Neural progenitor cell (in vitro differentiated cells): ENCODE results near the gene NEGR1.

ENCODE experiments used
- EZH2 ChIP-seq: fragments of 200-600 bp; sonication (generic); IDR thresholded peaks from 2 replicates; pipeline ENCODE4 v1.6.1; 2017; ENCODE audit warnings: antibody characterized with exemption, mild to moderate bottlenecking, moderate library complexity
- EZH2phosphoT487 ChIP-seq: fragments of 200-600 bp; sonication (generic); IDR thresholded peaks from 2 replicates; pipeline ENCODE4 v1.6.1; 2017; ENCODE audit warnings: antibody characterized with exemption
- TF ChIP-seq, protein P1 (sequence below): fragments of 200-600 bp; sonication (generic); IDR thresholded peaks from 2 replicates; pipeline ENCODE4 v1.5.1; 2017; ENCODE audit warnings: antibody characterized with exemption, mild to moderate bottlenecking

DNA sequence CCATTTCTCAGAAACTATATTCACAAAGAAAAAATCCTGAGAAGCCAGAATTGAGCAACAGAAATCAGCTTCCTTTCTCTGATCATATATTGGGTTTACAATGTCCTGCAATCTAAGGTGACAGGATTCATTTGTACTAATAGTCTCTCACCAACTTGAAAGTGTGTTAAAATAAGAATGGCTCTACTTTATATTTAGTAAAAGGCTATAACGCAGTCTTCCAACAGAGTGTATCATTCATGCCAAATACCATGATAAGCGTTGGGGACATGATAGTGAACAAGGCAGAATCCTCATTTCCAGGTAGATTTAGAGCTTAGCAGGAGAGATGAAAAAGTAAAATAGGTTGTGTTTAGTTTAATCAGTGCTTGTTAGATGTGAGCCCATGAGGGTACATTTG lies 682.3 kb downstream of the NEGR1 start:
- TF ChIP-seq, protein P1, sequence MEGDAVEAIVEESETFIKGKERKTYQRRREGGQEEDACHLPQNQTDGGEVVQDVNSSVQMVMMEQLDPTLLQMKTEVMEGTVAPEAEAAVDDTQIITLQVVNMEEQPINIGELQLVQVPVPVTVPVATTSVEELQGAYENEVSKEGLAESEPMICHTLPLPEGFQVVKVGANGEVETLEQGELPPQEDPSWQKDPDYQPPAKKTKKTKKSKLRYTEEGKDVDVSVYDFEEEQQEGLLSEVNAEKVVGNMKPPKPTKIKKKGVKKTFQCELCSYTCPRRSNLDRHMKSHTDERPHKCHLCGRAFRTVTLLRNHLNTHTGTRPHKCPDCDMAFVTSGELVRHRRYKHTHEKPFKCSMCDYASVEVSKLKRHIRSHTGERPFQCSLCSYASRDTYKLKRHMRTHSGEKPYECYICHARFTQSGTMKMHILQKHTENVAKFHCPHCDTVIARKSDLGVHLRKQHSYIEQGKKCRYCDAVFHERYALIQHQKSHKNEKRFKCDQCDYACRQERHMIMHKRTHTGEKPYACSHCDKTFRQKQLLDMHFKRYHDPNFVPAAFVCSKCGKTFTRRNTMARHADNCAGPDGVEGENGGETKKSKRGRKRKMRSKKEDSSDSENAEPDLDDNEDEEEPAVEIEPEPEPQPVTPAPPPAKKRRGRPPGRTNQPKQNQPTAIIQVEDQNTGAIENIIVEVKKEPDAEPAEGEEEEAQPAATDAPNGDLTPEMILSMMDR = no peak
- TF ChIP-seq EZH2phosphoT487 = no peak
- TF ChIP-seq EZH2 = no peak
